Smooth muscle cell (in vitro differentiated cells): Measurements from ENCODE around the gene SUCO. TPM values are rescaled to one million over a fixed set of nuclear protein-coding genes. Genes with fewer than 3 reads are reported as not detected.

Source experiments
- DNase-seq: peaks from one replicate; lab custom pipeline; 2025; ENCODE audit not compliant: unreplicated experiment; lab: John Stamatoyannopoulos, UW
- H2AFZ ChIP-seq: fragments of 200-600 bp; sonication (generic); 2 replicates; pipeline ENCODE4 v1.6.0; 2016; ENCODE audit warnings: antibody characterized with exemption, low read depth, mild to moderate bottlenecking
- H3F3A ChIP-seq: fragments of 200-600 bp; sonication (generic); 2 replicates; pipeline ENCODE4 v1.6.0; 2017; ENCODE audit warnings: antibody characterized with exemption, low read depth
- H3K27ac ChIP-seq: fragments of 200-600 bp; sonication (generic); 2 replicates; pipeline ENCODE4 v1.5.1; 2016; ENCODE audit warnings: low read depth, mild to moderate bottlenecking
- H3K27me3 ChIP-seq: fragments of 200-600 bp; sonication (generic); 2 replicates; pipeline ENCODE4 v1.6.1; 2016; ENCODE audit warnings: low read depth, mild to moderate bottlenecking
- H3K36me3 ChIP-seq: fragments of 200-600 bp; sonication (generic); 2 replicates; pipeline ENCODE4 v1.5.1; 2016; ENCODE audit warnings: low read depth
- H3K4me1 ChIP-seq: fragments of 200-600 bp; sonication (generic); 2 replicates; pipeline ENCODE4 v1.5.1; 2016; ENCODE audit warnings: low read depth
- H3K4me2 ChIP-seq: fragments of 200-600 bp; sonication (generic); 2 replicates; pipeline ENCODE4 v1.6.0; 2016; ENCODE audit warnings: mild to moderate bottlenecking
- H3K4me3 ChIP-seq: fragments of 200-600 bp; sonication (generic); 2 replicates; pipeline ENCODE4 v1.5.1; 2016; ENCODE audit warnings: mild to moderate bottlenecking
- H3K79me2 ChIP-seq: fragments of 200-600 bp; sonication (generic); 2 replicates; pipeline ENCODE4 v1.6.0; 2016; ENCODE audit warnings: low read depth, mild to moderate bottlenecking
- H3K9ac ChIP-seq: fragments of 200-600 bp; sonication (generic); 2 replicates; pipeline ENCODE4 v1.6.0; 2016; ENCODE audit warnings: low read depth
- H3K9me3 ChIP-seq: fragments of 200-600 bp; sonication (generic); replicated peaks from 2 replicates; pipeline ENCODE4 v1.5.1; 2016; ENCODE audit warnings: low read depth
- H4K20me1 ChIP-seq: fragments of 200-600 bp; sonication (generic); 2 replicates; pipeline ENCODE4 v1.6.0; 2016; ENCODE audit warnings: low read depth
- CTCF ChIP-seq: fragments of 200-600 bp; sonication (generic); IDR thresholded peaks from 2 replicates; pipeline ENCODE4 v1.5.1; 2017; ENCODE audit warnings: borderline replicate concordance, mild to moderate bottlenecking, antibody characterized with exemption; ENCODE audit not compliant: insufficient read depth, poor library complexity, severe bottlenecking
- WGBS: methylation state at CpG from one replicate; pipeline ENCODE4 v1.1.7; 2016; ENCODE audit warnings: low lambda C conversion rate; 5-methylcytosine and 5-hydroxymethylcytosine counted together
- polyA plus RNA-seq: library from polyadenylated mRNA; unstranded; fragments of >200 nt; fragmentation: Nextera tagmentation; extraction: Ambion mirVana; gene quantifications from 2 replicates; pipeline ENCODE4 v1.2.1, GENCODE V29; 2016
- total RNA-seq: library from RNA; depleted of rRNA; stranded (reverse); fragments of >200 nt; gene quantifications from 2 replicates; pipeline ENCODE4 v1.2.3, GENCODE V29; 2014

SUCO gene
- total and polyA plus RNA-seq, 2 experiments from 2014 or later = 16.9 to 96.7 TPM

- DNase-seq = no peak
- Histone ChIP-seq H3K27me3 (no peaks in the 10 kb centered on the region), H2AFZ (no peak overlapping the region), H3K4me1 (no peaks in the 10 kb centered on the region), H3K27ac (peak overlapping the region; percentile 29), H3K4me2 (no peak overlapping the region), H3K36me3 (no peaks in the 10 kb centered on the region), H3F3A (no peaks in the 10 kb centered on the region), H4K20me1 (no peaks in the 10 kb centered on the region), H3K9ac (no peak overlapping the region), H3K4me3 (no peak overlapping the region), H3K9me3 (no peaks in the 10 kb centered on the region), H3K79me2 (no peaks in the 10 kb centered on the region)
- no peak for TF ChIP-seq CTCF
Measured at GRCh38 chr1:172513479-172513878, 19.5 kb upstream of the SUCO start.

- H3K27ac ChIP-seq = peak overlapping the region; percentile 29
- H3K79me2 ChIP-seq = no peaks in the 10 kb centered on the region
- no peak overlapping the region for H3K4me3 ChIP-seq
- no peak for TF ChIP-seq CTCF
- H3K4me2 ChIP-seq = no peak overlapping the region
- no peaks in the 10 kb centered on the region for H3K9me3 ChIP-seq
- H3K27me3 ChIP-seq = no peaks in the 10 kb centered on the region
- H3K36me3 ChIP-seq = no peaks in the 10 kb centered on the region
- no peaks in the 10 kb centered on the region for H3F3A ChIP-seq
- no peak overlapping the region for H2AFZ ChIP-seq
- H3K4me1 ChIP-seq = no peaks in the 10 kb centered on the region
- no peak for DNase-seq
- no peak overlapping the region for H3K9ac ChIP-seq
- 84% methylated on average over 3 of the region's 3 CpGs for WGBS
- no peaks in the 10 kb centered on the region for H4K20me1 ChIP-seq
Measured at GRCh38 chr1:172514108-172514507, 18.8 kb upstream of the SUCO start.

GRCh38 chr1:172515436-172515835, 17.5 kb upstream of the SUCO start:
- H3K36me3 ChIP-seq = no peaks in the 10 kb centered on the region
- H3K79me2 ChIP-seq = no peaks in the 10 kb centered on the region
- no peak overlapping the region for H3K4me2 ChIP-seq
- H2AFZ ChIP-seq = no peak overlapping the region
- H3K4me3 ChIP-seq = no peak overlapping the region
- DNase-seq = no peak
- H3F3A ChIP-seq = no peaks in the 10 kb centered on the region
- no peaks in the 10 kb centered on the region for H4K20me1 ChIP-seq
- H3K9me3 ChIP-seq = no peaks in the 10 kb centered on the region
- no peak overlapping the region for H3K9ac ChIP-seq
- no peaks in the 10 kb centered on the region for H3K4me1 ChIP-seq
- TF ChIP-seq CTCF = no peak
- H3K27me3 ChIP-seq = no peaks in the 10 kb centered on the region
- H3K27ac ChIP-seq = no peak overlapping the region

- Histone ChIP-seq H3K36me3 (no peaks in the 10 kb centered on the region), H3K9ac (no peak overlapping the region), H3K79me2 (no peaks in the 10 kb centered on the region), H4K20me1 (no peaks in the 10 kb centered on the region), H3K4me1 (no peaks in the 10 kb centered on the region), H2AFZ (no peak overlapping the region), H3K27me3 (no peaks in the 10 kb centered on the region), H3K4me2 (no peak overlapping the region), H3K27ac (no peak overlapping the region), H3F3A (no peaks in the 10 kb centered on the region), H3K4me3 (no peak overlapping the region), H3K9me3 (no peaks in the 10 kb centered on the region)
- DNase-seq = no peak
- WGBS = 100% methylated on average over 1 of the region's 1 CpG
- TF ChIP-seq CTCF = no peak
Measured at GRCh38 chr1:172515927-172516326, 17.0 kb upstream of the SUCO start.
